NCI-H460 (cell line): ENCODE data around the gene CDH2. TPM values are rescaled to one million over a fixed set of nuclear protein-coding genes. Genes with fewer than 3 reads are reported as not detected.
A peak's percentile ranks its signal among the peaks of the same experiment; 100 is the strongest.

ENCODE experiments used
- DNase-seq: peaks from one replicate; pipeline ENCODE4 v3.0.0-alpha.2; 2016; ENCODE audit warnings: low read depth; ENCODE audit errors: extremely low read depth
- total RNA-seq: library from RNA; depleted of rRNA; stranded (reverse); fragments of >200 nt; shearing (Covaris generic); gene quantifications from 2 replicates; pipeline ENCODE4 v1.2.3, GENCODE V29; 2014

Gene CDH2
- total RNA-seq, 1 experiment from 2014 or later: 0.77 TPM

GRCh38 chr18:28095041-28095440 lies 81.9 kb downstream of the CDH2 start:
- no peak for DNase-seq

GRCh38 chr18:28091197-28091596 lies 85.7 kb downstream of the CDH2 start:
- no peak for DNase-seq

GRCh38 chr18:28088477-28088876 lies 88.5 kb downstream of the CDH2 start:
- DNase-seq: no peak

GRCh38 chr18:28086670-28087552 lies 90.0 kb downstream of the CDH2 start:
- peak; percentile 12 for DNase-seq

GRCh38 chr18:28081516-28081915 lies 95.4 kb downstream of the CDH2 start:
- DNase-seq: no peak

GRCh38 chr18:28080876-28081300 lies 96.0 kb downstream of the CDH2 start:
- DNase-seq: no peak

GRCh38 chr18:28079883-28080282 lies 97.0 kb downstream of the CDH2 start:
- no peak for DNase-seq

GRCh38 chr18:28078849-28079248 lies 98.1 kb downstream of the CDH2 start:
- DNase-seq: no peak

GRCh38 chr18:28078298-28078697 lies 98.6 kb downstream of the CDH2 start:
- no peak for DNase-seq

GRCh38 chr18:28075501-28075900 lies 101.4 kb downstream of the CDH2 start:
- DNase-seq: no peak

- no peak for DNase-seq
These were observed 102.9 kb downstream of the CDH2 start for GRCh38 chr18:28074076-28074475.

GRCh38 chr18:28073658-28074057 lies 103.3 kb downstream of the CDH2 start:
- DNase-seq: no peak

GRCh38 chr18:28071199-28071598 lies 105.7 kb downstream of the CDH2 start:
- no peak for DNase-seq

GRCh38 chr18:28068207-28068606 lies 108.7 kb downstream of the CDH2 start:
- no peak for DNase-seq

- no peak for DNase-seq
These were observed 109.6 kb downstream of the CDH2 start for GRCh38 chr18:28067346-28067745.

GRCh38 chr18:28065793-28066186 lies 111.1 kb downstream of the CDH2 start:
- DNase-seq: no peak

- no peak for DNase-seq
These were observed 111.7 kb downstream of the CDH2 start for GRCh38 chr18:28065031-28065792.

- no peak for DNase-seq
These were observed 113.0 kb downstream of the CDH2 start for GRCh38 chr18:28063926-28064325.

- no peak for DNase-seq
These were observed 113.6 kb downstream of the CDH2 start for GRCh38 chr18:28063271-28063761.

GRCh38 chr18:28062443-28062842 lies 114.5 kb downstream of the CDH2 start:
- DNase-seq: no peak

GRCh38 chr18:28059861-28060260 lies 117.1 kb downstream of the CDH2 start:
- DNase-seq: no peak

- DNase-seq: no peak
These were observed 126.4 kb downstream of the CDH2 start for GRCh38 chr18:28050545-28050944.
